Coronary artery (tissue), 2 donors: ENCODE data around the gene SSBP3.

Experiments
- DNase-seq: peaks from one replicate; pipeline ENCODE4 v3.0.0-alpha.2; 2017; ENCODE audit warnings: low spot score
- H3K27ac ChIP-seq, 2 donors: fragments of 200-600 bp; sonication (generic); one replicate each; pipeline ENCODE4 v1.5.1; 2016 to 2019
- H3K4me3 ChIP-seq: fragments of 200-600 bp; sonication (generic); 2 replicates; pipeline ENCODE4 v1.5.1; 2016; ENCODE audit warnings: mild to moderate bottlenecking, moderate library complexity
- TF ChIP-seq, protein P1 (sequence below): fragments of 200-600 bp; sonication (generic); IDR thresholded peaks from one replicate; pipeline ENCODE4 v1.5.1; 2019; ENCODE audit warnings: antibody characterized with exemption

Gene SSBP3

DNA sequence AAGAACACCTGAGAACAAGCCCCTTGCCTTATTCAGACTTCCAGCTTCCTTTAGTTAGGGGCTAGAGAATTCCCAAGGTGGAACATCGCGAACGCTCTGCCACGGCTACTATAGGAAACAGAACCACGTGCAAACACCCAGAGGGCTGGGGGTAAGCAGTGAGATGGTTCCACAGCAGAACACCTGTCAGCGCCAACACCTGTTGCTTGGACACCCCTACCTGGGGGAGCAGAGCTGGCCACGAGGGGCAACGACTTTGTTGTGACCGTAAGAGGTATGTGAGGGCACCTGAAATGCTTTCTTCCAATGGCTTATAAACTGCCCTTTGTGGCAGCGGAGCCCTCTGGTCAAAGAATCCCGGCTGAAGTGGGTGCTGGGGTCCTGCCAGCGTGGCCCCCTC is 155.5 kb downstream of the SSBP3 start:
- Histone ChIP-seq H3K4me3 (no peak overlapping the region), H3K27ac (peak overlapping the region in 1 of 2 donors; percentile 77)
- no peak for DNase-seq
- TF ChIP-seq, protein P1, sequence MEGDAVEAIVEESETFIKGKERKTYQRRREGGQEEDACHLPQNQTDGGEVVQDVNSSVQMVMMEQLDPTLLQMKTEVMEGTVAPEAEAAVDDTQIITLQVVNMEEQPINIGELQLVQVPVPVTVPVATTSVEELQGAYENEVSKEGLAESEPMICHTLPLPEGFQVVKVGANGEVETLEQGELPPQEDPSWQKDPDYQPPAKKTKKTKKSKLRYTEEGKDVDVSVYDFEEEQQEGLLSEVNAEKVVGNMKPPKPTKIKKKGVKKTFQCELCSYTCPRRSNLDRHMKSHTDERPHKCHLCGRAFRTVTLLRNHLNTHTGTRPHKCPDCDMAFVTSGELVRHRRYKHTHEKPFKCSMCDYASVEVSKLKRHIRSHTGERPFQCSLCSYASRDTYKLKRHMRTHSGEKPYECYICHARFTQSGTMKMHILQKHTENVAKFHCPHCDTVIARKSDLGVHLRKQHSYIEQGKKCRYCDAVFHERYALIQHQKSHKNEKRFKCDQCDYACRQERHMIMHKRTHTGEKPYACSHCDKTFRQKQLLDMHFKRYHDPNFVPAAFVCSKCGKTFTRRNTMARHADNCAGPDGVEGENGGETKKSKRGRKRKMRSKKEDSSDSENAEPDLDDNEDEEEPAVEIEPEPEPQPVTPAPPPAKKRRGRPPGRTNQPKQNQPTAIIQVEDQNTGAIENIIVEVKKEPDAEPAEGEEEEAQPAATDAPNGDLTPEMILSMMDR, result no peak

DNA sequence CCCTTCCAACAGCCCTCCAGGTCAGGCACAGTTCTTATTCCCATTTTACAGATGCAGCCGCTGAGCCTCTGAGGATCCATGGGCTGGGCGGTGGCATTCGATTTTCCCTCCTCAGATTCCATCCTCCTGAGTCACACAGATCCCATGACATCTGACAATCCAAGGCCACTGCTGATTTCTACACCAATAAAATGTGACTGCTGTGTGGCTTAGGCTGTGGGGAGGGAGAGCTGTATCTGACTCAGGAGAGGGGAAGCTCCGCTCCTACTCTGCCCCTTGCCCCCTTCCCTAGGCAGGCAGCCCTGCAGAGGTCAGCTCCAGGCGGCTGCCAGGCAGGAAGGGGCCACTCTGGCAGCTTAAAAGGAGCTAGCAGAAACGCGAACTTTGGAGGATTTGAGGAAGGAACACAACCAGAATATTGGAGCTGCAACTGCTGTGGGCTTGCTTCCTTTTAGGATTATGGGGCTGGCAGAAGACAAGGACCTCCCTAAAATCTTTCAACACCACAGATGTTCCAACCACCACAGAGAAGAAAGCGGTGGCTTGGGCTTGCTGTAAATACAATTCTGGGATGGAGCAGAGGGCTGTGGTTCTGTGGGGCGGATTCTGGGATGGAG is 156.3 kb downstream of the SSBP3 start:
- Histone ChIP-seq H3K27ac (peak overlapping the region in 1 of 2 donors; percentile 77), H3K4me3 (no peak overlapping the region)
- TF ChIP-seq, protein P1, result no peak
- DNase-seq, result no peak

DNA sequence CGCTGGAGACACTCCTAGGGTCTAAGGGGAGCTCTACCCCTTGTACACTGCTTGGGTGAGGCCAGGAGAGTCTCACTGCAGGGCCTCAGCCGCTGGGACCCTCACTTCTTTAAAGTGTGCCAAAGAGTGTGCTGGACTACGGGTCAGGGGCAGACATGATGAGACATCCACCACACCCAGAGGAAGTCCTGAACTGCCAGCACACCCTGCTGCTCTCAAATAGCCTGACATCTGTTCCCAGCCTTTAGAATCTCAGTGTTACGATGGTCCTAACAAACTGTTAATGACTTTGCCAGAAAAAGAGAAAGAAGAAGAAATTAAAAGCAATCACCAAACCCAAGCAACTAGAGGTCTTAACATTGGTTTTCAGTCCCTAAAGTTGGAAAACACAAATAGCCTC is 157.2 kb downstream of the SSBP3 start:
- TF ChIP-seq, protein P1, result no peak
- Histone ChIP-seq H3K4me3 (no peak overlapping the region), H3K27ac (no peak overlapping the region)
- DNase-seq, result no peak

DNA sequence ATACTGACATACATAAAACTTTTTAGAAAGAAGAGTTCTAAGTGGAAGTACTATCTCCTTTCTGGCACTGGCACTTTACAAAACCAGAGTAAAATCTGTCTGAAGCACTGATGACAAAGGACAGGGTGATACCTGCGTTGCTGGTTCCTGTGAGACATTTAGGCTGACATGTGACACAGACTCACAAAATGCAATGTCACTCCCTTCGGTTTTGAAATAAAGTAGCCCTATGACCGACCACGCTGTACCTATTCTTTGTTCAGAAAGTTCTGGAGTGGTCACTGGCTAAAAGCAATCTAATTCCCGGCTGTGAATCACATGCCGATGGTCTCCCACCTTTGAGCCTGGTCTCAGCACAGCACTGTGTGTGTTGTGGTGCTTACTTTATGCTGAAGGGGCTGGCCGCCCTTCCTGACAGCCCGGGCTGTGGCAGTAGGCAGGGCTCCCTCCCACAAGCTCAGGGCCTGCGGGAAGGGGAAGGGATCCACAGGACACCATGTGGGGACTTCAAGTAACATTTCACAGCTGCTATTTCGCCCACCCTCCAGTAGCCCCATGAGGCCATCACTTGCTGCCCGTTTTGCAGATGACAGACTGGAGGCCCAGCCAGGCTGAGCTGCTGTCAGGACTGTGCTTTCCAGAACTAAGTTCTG is 158.2 kb downstream of the SSBP3 start:
- no peak for DNase-seq
- Histone ChIP-seq H3K4me3 (no peak overlapping the region), H3K27ac (no peak overlapping the region)
- TF ChIP-seq, protein P1, result no peak

DNA sequence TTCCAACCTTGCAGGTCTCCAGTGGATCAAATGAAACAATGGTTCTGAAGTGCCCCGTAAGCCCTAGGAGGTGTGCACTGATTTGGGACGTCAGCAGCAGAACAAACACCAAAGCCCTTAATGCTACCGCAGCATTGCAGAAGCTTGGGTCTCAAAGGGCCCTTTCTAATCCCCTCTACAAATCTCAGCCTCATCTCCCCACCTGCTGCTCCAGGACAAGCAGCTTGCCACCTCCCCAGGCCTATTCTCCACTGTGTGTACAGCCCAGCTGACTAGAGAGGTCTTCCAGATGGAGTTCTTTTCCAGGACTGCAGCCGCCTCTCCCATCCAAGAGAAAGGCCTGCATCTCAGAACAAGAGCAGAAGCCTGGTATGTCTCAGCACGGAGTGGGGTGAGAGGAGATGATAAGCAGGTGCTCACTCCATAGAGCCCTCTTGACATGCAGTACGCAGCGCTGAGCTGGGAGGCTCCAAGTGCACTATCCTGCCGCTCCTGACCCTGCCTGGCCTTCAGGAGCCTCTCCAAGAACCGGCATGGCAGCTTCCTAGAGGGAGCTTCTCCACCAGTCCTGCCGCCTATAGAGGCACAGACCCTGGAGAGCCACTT is 160.0 kb downstream of the SSBP3 start:
- TF ChIP-seq, protein P1, result no peak
- DNase-seq, result no peak
- Histone ChIP-seq H3K27ac (no peak overlapping the region), H3K4me3 (no peak overlapping the region)

DNA sequence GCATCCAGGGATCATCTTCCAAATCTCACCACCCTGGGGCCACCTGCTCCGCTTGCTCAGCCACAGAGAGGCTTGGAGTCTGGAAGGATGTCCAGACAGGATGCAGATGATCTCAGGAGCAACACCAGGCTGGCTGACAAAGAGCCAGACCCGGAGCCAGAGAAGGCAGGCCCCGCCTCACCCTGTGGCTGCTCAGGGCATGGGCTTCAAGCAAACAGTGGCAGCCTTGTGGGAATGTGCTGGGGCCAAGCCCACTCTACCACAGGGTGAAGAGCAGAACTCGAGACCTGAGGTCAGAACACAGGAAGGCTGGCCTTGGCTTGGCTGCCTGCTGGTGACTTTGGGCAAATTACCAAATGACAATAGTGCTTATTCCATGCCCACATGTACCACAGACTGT is 160.7 kb downstream of the SSBP3 start:
- Histone ChIP-seq H3K4me3 (no peak overlapping the region), H3K27ac (peak overlapping the region in 1 of 2 donors; percentile 15)
- TF ChIP-seq, protein P1, result no peak
- DNase-seq, result no peak

DNA sequence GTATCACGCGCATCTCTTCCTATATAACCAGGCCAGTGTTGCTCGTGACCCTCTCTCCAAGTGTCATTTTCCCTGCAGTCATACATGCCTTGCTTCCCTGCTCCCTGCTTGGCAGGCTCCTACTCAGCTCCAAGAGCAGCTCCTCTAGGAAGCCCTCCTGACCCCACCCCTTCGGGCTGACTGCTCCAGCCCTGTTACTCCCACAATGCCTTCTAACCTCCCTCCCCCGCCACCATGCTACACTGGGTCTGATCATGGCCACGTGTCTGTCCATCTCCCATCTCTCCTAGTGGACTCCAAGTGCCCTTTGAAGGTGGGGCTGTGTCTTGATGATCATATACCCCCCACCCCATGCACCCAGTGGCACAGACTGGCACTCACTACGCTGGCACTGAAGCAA is 161.5 kb downstream of the SSBP3 start:
- TF ChIP-seq, protein P1, result no peak
- Histone ChIP-seq H3K27ac (peak overlapping the region in 1 of 2 donors; percentile 3), H3K4me3 (no peak overlapping the region)
- no peak for DNase-seq
